ENCODE results near the gene C10orf88.

Gene C10orf88

GRCh38 chr10:122953902-122954730 lies at the start of gene C10orf88:
Gene C10orf88, minus strand, starts transcription at chr10:122954227. Its CDS starts 49 bp downstream, at chr10:122954178.
- peak; percentile 98 for DNase-seq (ENCODE audit: low spot score)

GRCh38 chr10:123001370-123001769 lies 47.3 kb upstream of the C10orf88 start:
- DNase-seq (ENCODE audit: low spot score) = no peak

- DNase-seq (ENCODE audit: low spot score) = no peak
These were observed 46.1 kb upstream of the C10orf88 start for GRCh38 chr10:123000155-123000554.

GRCh38 chr10:122999347-122999746 lies 45.3 kb upstream of the C10orf88 start:
- DNase-seq (ENCODE audit: low spot score) = no peak

- DNase-seq (ENCODE audit: low spot score) = no peak
These were observed 44.9 kb upstream of the C10orf88 start for GRCh38 chr10:122998934-122999333.

GRCh38 chr10:122998360-122998917 lies 44.4 kb upstream of the C10orf88 start:
- no peak for DNase-seq (ENCODE audit: low spot score)

- no peak for DNase-seq (ENCODE audit: low spot score)
These were observed 43.8 kb upstream of the C10orf88 start for GRCh38 chr10:122997864-122998263.

GRCh38 chr10:122995936-122996335 lies 41.9 kb upstream of the C10orf88 start:
- DNase-seq (ENCODE audit: low spot score) = no peak

GRCh38 chr10:122993797-122994336 lies 39.8 kb upstream of the C10orf88 start:
- no peak for DNase-seq (ENCODE audit: low spot score)

DNA sequence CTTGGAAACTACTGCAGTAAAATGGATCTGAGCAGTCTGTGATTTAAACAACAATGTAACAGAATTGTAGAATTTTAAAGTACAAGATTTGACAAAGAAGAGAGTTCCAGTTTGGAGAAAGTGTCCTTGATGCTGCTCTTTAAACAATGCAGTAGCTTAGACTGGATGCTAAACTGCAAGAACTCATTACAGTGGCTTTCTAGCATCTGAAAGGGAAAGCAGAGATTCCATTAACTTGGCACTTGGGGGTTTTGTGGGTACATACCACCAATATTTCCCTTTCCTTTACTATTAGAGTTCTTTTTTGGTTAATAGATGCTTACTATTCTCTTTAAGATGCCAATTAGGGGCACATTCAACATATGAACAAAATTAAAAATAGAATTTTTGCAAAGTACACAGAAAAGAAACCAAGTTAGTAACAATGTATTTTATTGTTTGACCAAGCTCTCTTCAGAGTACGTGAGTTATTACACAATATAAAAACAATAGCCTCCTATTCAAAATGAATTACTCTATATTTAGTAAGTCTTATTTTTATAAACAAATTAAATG lies 38.1 kb upstream of the C10orf88 start:
- no peak for DNase-seq (ENCODE audit: low spot score)

- DNase-seq (ENCODE audit: low spot score) = no peak
These were observed 36.3 kb upstream of the C10orf88 start for GRCh38 chr10:122990278-122990677.

DNA sequence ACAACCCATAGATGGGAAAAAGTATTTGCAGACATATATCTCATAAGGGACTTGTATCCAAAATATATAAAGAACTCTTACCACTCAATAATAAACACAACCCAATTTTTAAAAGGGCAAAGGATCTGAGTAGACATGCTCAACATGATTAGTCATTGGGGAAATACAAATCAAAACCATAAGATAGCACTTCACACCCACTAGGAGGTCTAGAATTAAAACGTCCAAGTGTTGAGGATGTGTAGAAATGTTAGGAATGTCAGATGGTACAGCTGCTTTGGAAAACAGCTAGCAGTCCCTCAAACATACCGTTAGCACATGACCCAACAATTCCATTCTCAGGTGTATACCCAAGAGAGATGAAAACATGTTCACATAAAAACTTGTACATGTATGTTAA lies 34.5 kb upstream of the C10orf88 start:
- DNase-seq (ENCODE audit: low spot score) = no peak

- DNase-seq (ENCODE audit: low spot score) = no peak
These were observed 32.3 kb upstream of the C10orf88 start for GRCh38 chr10:122986335-122986734.

- no peak for DNase-seq (ENCODE audit: low spot score)
These were observed 30.7 kb upstream of the C10orf88 start for GRCh38 chr10:122984708-122985107.

DNA sequence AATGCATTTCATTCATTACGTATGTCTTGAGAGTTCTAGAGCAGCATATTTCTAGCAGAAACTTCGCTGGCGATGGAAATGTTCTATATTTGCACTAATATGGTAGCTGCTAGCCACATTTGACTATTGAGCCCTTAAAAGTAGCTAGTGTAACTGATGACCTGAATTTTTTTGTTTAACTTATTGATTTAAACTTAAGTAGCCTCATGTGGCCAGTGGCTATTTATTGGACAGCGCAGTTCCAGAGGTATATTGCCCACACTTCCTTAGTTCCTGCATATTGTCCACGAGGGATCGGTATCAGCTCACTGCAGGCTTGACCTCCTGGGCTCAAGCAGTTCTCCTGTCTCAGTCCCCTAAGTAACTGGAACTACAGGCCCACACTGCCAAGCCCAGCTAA lies 29.9 kb upstream of the C10orf88 start:
- no peak for DNase-seq (ENCODE audit: low spot score)

DNA sequence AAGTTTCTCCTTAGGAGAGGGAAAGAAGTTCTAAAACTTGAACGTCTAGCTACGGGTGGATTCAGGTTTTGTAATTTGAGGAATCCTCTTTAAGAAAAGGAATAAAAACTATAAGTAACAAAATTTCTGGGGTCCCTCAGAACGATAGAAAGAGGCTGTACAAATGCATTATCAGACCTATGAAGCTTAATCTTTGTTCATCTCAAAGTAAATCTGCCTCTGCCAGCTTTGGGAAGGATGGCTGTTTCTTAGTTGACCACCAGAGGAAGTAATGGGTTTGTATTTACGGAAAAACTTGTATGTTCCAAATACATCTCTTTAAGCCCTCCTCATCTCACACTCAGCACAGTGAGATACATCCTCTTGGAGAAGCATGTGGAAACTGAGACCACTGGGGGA lies 27.0 kb upstream of the C10orf88 start:
- DNase-seq (ENCODE audit: low spot score) = peak; percentile 23

DNA sequence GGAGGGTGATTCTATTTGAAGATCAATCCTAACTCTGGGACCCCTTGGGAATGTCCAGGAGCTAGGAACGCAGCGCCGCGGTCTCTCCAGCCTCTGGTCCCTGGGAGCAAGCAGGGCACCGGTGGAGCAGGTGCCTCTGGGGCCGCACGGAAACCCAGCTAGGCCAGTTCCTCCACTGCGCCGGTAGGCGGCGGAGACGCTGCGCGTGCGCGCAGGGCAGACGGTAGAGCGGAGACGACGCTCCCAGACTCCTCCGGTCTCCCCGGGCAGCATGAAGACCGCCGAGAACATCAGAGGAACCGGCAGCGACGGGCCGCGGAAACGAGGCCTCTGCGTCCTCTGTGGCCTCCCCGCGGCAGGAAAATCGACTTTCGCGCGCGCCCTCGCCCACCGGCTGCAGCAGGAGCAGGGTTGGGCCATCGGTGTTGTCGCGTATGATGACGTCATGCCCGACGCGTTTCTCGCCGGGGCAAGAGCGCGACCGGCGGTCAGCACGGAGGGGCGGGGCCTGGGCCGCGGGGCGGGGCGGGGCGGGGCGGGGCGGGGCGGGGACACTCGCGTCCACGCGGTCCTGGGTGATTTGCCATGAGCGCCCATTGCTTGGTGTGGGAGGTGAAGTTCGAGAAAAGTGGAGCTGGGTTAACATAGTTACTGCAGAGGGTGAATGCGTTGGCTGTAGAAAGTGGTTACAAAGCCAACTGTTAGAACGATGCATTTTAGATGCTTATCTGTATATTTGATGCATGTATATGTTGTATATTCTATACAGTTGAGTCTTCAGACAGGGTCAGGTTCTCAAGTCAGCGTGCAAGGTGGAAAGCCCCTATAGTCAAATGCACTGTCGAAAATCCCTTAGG lies 26.4 kb upstream of the C10orf88 start, which contains the start of gene PSTK:
Gene PSTK, plus strand, starts transcription at position 193 of the 857 bp plus-strand sequence. Its CDS starts 79 bp downstream, at position 272.
- peak; percentile 95 for DNase-seq (ENCODE audit: low spot score)

DNA sequence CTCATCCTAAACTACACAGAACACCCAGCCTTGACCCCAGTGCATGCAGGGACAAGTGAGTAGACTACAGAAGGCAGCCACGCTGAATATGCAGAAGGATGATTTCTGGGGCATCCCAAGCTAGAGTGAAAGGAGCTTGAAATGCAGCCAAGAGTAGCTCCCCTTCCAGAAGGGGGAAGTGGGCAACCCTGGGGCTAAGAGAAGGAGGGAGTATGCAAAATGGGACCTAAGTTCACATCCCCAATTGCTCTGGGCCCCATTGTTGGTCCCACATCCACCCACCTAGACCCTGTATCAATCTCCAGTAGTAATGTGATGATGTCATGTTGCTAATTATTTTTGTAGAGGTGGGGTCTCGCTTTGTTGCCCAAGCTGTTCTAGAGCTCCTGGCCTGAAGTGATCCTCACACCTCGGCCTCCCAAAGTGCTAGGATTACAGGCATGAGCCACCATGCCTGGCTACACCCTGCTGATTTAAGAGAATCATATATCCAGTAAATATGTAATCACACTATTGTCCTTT lies 20.6 kb upstream of the C10orf88 start:
- no peak for DNase-seq (ENCODE audit: low spot score)

- no peak for DNase-seq (ENCODE audit: low spot score)
These were observed 20.0 kb upstream of the C10orf88 start for GRCh38 chr10:122974023-122974422.

GRCh38 chr10:122968698-122969097 lies 14.7 kb upstream of the C10orf88 start:
- DNase-seq (ENCODE audit: low spot score) = no peak

DNA sequence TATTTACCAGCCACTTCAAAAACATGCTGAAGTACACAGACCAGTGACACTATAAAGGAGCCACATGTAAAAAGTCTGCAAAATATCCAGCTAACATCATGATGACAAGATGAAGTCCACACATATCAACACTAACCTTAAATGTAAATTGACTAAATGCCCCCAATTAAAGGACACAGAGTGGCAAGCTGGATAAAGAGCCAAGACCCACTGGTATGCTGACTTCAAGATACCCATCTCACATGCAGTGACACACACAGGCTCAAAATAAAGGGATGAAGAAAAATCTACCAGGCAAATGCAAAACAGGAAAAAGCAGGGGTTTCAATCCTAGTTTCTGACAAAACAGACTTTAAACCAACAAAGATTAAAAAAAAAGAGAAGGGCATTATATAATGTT lies 12.9 kb upstream of the C10orf88 start:
- DNase-seq (ENCODE audit: low spot score) = no peak

DNA sequence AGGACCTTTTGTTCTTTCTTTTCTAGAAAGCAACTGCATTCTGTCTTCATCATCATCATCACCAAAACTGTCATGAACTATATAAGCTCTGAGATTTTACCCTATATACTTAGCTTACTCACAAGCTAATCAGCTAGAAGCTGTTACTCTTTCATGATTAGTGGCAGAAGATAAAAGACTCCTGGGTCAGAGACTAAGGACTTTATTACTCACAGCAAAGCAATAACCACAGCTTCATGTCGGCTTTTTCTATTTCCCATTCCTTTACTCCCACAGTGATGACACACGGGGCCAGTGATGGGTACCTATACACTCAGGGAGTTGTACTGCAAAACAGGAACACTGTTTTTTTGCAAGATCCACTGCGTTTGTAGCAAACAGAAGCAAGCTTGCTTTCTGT lies 8.4 kb upstream of the C10orf88 start:
- DNase-seq (ENCODE audit: low spot score) = no peak

Data from hematopoietic multipotent progenitor cell treated with erythropoietin and hydrocortisone succinate and interleukin-3 and kit ligand, for 17 days (in vitro differentiated cells).